Uterus (tissue), 2 donors: Measurements from ENCODE around the gene PPID.

Experiments used
- POLR2A ChIP-seq, 2 donors: fragments of 450-650 bp; IDR thresholded peaks; one replicate each; pipeline ENCODE4 v1.6.1; 2016; ENCODE audit warnings: antibody characterized with exemption in 2 of 2, mild to moderate bottlenecking in 1 of 2, moderate library complexity in 1 of 2
- TF ChIP-seq, protein P1 (sequence below), 4 experiments: fragments of 200-600 bp in 2 of 4; fragments of 450-650 bp in 2 of 4; sonication (generic) in 2 of 4; IDR thresholded peaks; one replicate each; pipeline ENCODE4 v1.5.1; 2016 to 2019; ENCODE audit warnings: antibody characterized with exemption in 4 of 4, mild to moderate bottlenecking in 2 of 4, moderate library complexity in 1 of 4

GRCh38 chr4:158726633-158727032, 3.4 kb upstream of the PPID start:
- TF ChIP-seq, protein P1, sequence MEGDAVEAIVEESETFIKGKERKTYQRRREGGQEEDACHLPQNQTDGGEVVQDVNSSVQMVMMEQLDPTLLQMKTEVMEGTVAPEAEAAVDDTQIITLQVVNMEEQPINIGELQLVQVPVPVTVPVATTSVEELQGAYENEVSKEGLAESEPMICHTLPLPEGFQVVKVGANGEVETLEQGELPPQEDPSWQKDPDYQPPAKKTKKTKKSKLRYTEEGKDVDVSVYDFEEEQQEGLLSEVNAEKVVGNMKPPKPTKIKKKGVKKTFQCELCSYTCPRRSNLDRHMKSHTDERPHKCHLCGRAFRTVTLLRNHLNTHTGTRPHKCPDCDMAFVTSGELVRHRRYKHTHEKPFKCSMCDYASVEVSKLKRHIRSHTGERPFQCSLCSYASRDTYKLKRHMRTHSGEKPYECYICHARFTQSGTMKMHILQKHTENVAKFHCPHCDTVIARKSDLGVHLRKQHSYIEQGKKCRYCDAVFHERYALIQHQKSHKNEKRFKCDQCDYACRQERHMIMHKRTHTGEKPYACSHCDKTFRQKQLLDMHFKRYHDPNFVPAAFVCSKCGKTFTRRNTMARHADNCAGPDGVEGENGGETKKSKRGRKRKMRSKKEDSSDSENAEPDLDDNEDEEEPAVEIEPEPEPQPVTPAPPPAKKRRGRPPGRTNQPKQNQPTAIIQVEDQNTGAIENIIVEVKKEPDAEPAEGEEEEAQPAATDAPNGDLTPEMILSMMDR (IDR thresholded peaks at IDR 0.05): no peak
- TF ChIP-seq POLR2A (IDR thresholded peaks at IDR 0.05): no peak
